Keratinocyte (primary cell): ENCODE data around the gene UBE2F. TPM values are rescaled to one million over a fixed set of nuclear protein-coding genes. Genes with fewer than 3 reads are reported as not detected.
A peak's percentile ranks its signal among the peaks of the same experiment; 100 is the strongest.

Experiments used
- DNase-seq: peaks from one replicate; pipeline ENCODE4 v3.0.0-alpha.2; 2011; ENCODE audit warnings: low read depth, missing footprints, low spot score
- FAIRE-seq: peaks from 2 replicates; lab custom pipeline; 2011; peaks lifted over from hg19 to GRCh38; lab: Jason Lieb, UNC
- H2AFZ ChIP-seq: 2 replicates; pipeline ENCODE4 v1.6.0; 2012; ENCODE audit warnings: low read length, control low read depth, inconsistent platforms; ENCODE audit not compliant: control insufficient read depth
- H3K27ac ChIP-seq: 2 replicates; pipeline ENCODE4 v1.5.1; 2011; ENCODE audit warnings: low read length; ENCODE audit not compliant: control insufficient read depth, insufficient read depth
- H3K27me3 ChIP-seq: 3 replicates; pipeline ENCODE4 v1.6.0; 2011; ENCODE audit warnings: low read length; ENCODE audit not compliant: control insufficient read depth, insufficient read depth; ENCODE audit errors: extremely low read depth
- H3K36me3 ChIP-seq, 2 experiments: 2 replicates in 1 of 2; 3 replicates in 1 of 2; pipeline ENCODE4 v1.5.1; 2011; ENCODE audit warnings: low read length in 2 of 2, mild to moderate bottlenecking in 1 of 2; ENCODE audit not compliant: control insufficient read depth in 2 of 2, insufficient read depth in 2 of 2; ENCODE audit errors: extremely low read depth in 1 of 2
- H3K4me1 ChIP-seq: 3 replicates; pipeline ENCODE4 v1.5.1; 2011; ENCODE audit warnings: low read length; ENCODE audit not compliant: control insufficient read depth, insufficient read depth; ENCODE audit errors: extremely low read depth
- H3K4me2 ChIP-seq: 3 replicates; pipeline ENCODE4 v1.6.0; 2011; ENCODE audit warnings: low read depth, low read length; ENCODE audit not compliant: control insufficient read depth, insufficient read depth; ENCODE audit errors: extremely low read depth
- H3K4me3 ChIP-seq, 3 experiments: fragments of 200-600 bp in 1 of 3; sonication (generic) in 1 of 3; 2 replicates in 2 of 3; 3 replicates in 1 of 3; pipeline ENCODE4 v1.5.1; 2011 to 2016; ENCODE audit warnings: low read length in 3 of 3, mild to moderate bottlenecking in 3 of 3, control low read depth in 2 of 3, inconsistent platforms in 1 of 3, low read depth in 1 of 3, mixed read lengths in 1 of 3, mixed run types in 1 of 3, moderate library complexity in 1 of 3; ENCODE audit not compliant: control insufficient read depth in 2 of 3, insufficient read depth in 2 of 3; ENCODE audit errors: extremely low read depth in 1 of 3
- H3K79me2 ChIP-seq: 2 replicates; pipeline ENCODE4 v1.6.0; 2012; ENCODE audit warnings: low read length; ENCODE audit not compliant: control insufficient read depth, insufficient read depth
- H3K9ac ChIP-seq: 3 replicates; pipeline ENCODE4 v1.6.0; 2011; ENCODE audit warnings: low read length; ENCODE audit not compliant: control insufficient read depth, insufficient read depth; ENCODE audit errors: extremely low read depth
- H3K9me1 ChIP-seq: 3 replicates; pipeline ENCODE4 v1.6.0; 2011; ENCODE audit warnings: low read length; ENCODE audit not compliant: control insufficient read depth, insufficient read depth; ENCODE audit errors: extremely low read depth
- H3K9me3 ChIP-seq: 2 replicates; pipeline ENCODE4 v1.5.1; 2012; ENCODE audit warnings: low read depth, low read length; ENCODE audit not compliant: control insufficient read depth
- H4K20me1 ChIP-seq: 3 replicates; pipeline ENCODE4 v1.6.0; 2011; ENCODE audit warnings: low read length; ENCODE audit not compliant: control insufficient read depth, insufficient read depth; ENCODE audit errors: extremely low read depth
- EZH2 ChIP-seq: IDR thresholded peaks from one replicate; pipeline ENCODE4 v1.6.1; 2012; ENCODE audit warnings: inconsistent platforms, mild to moderate bottlenecking, low read length, moderate library complexity
- dilution Hi-C: fragments of 300-500 bp; cut with MboI; formaldehyde crosslinking; loops from one replicate; pipeline ENCODE4 v1.7.0; 2020; ENCODE audit warnings: low sequenced_read_pairs; ENCODE audit not compliant: extremely low pct_ligation_motif_present
- polyA plus RNA-seq, 5 experiments: library from polyadenylated mRNA; depleted of rRNA in 3 of 5; stranded (reverse) in 3 of 5; stranded (forward) in 1 of 5; unstranded in 1 of 5; fragments of >200 nt; gene quantifications; 1 replicate in 1 of 5; 2 replicates in 3 of 5; 3 replicates in 1 of 5; pipeline versions ENCODE4 v1.2.1 to v1.2.3, GENCODE V29; 2011 to 2012; ENCODE audit warnings: missing spikeins in 2 of 5, low read depth in 1 of 5, low replicate concordance in 1 of 5
- TF ChIP-seq, protein P1 (sequence below), 3 experiments: IDR thresholded peaks in 1 of 3; conservative IDR thresholded peaks in 1 of 3; optimal IDR thresholded peaks in 1 of 3; 2 replicates in 2 of 3; 3 replicates in 1 of 3; pipeline versions ENCODE3 to v1.5.1; 2011; ENCODE audit warnings: low read length in 3 of 3, mild to moderate bottlenecking in 3 of 3, moderate library complexity in 2 of 3, control low read depth in 1 of 3, inconsistent platforms in 1 of 3; ENCODE audit not compliant: insufficient read depth in 2 of 3; ENCODE audit errors: extremely low read depth in 1 of 3

Gene UBE2F
- polyA plus RNA-seq, 1 donor (not counting 4 experiments of a cell fraction or from before 2014, with no cell fraction given) = 95.6 TPM

DNA sequence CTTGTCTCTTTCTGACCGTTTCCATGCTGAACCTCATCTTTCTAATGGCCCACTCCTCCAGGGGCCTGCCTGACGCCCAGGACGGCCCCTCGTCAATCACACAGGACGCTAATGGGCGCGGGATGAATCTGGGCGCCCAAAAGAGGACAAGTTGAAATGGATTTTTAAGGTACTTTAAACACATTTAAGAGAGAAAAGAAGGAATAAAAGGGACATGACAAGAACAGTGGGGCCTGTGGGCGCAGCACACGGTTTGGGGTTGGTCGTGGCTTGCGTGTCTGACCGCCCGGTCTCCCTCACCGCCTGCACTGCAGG is 607 bp upstream of the UBE2F start:
- H3K79me2 ChIP-seq = peaks cover 40% of the 10 kb centered on the region
- peaks cover 7 to 10% of the 10 kb centered on the region in 2 experiments for H3K36me3 ChIP-seq
- FAIRE-seq = no peak
- H3K4me1 ChIP-seq = peaks cover 17% of the 10 kb centered on the region
- H3K4me3 ChIP-seq = peak overlapping the region; percentile 75 to 94 (median 80)
- peaks cover 22% of the 10 kb centered on the region for H4K20me1 ChIP-seq
- no peak for TF ChIP-seq EZH2
- TF ChIP-seq, protein P1, sequence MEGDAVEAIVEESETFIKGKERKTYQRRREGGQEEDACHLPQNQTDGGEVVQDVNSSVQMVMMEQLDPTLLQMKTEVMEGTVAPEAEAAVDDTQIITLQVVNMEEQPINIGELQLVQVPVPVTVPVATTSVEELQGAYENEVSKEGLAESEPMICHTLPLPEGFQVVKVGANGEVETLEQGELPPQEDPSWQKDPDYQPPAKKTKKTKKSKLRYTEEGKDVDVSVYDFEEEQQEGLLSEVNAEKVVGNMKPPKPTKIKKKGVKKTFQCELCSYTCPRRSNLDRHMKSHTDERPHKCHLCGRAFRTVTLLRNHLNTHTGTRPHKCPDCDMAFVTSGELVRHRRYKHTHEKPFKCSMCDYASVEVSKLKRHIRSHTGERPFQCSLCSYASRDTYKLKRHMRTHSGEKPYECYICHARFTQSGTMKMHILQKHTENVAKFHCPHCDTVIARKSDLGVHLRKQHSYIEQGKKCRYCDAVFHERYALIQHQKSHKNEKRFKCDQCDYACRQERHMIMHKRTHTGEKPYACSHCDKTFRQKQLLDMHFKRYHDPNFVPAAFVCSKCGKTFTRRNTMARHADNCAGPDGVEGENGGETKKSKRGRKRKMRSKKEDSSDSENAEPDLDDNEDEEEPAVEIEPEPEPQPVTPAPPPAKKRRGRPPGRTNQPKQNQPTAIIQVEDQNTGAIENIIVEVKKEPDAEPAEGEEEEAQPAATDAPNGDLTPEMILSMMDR (optimal IDR thresholded peaks at IDR 0.05 in 1 of 3, IDR thresholded peaks at IDR 0.05 in 1 of 3, conservative IDR thresholded peaks at IDR 0.05 in 1 of 3; ENCODE audit: extremely low read depth in 1 of 3, insufficient read depth in 2 of 3, low read length in 3 of 3) = no peak
- no peak for DNase-seq
- peaks cover 6% of the 10 kb centered on the region for H3K9me3 ChIP-seq
- peaks cover 7% of the 10 kb centered on the region for H3K9me1 ChIP-seq
- peak overlapping the region; percentile 49 for H3K27ac ChIP-seq
- peak overlapping the region; percentile 87 for H3K4me2 ChIP-seq
- dilution Hi-C loops = no loop called here
- peak overlapping the region; percentile 95 for H2AFZ ChIP-seq
- no peaks in the 10 kb centered on the region for H3K27me3 ChIP-seq
- H3K9ac ChIP-seq = peak overlapping the region; percentile 65

DNA sequence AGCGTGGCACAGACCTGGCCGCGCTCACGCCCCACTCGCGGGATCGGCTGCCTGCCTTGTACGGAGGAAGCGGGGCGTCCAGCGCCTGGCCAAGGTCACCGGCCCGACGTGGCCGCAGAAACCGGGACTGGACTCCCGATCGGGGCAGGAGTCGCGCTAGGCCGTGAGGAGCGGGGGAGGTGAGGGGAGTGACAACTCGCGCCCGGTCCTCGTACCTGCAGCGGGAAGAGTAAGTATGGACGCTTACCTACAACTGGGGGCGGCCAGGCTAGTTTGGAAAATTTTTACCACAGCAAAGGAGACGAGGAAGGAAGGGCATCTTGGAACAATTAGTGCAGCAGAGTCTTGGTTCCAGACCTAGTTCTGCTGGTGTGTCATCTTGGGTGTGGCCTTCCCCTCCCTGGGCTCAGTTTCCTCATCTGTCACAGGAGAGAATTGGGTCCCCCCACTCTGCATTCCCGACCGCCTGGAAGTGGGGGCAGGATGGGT is 693 bp downstream of the UBE2F start:
- TF ChIP-seq EZH2 = no peak
- TF ChIP-seq, protein P1 (optimal IDR thresholded peaks at IDR 0.05 in 1 of 3, IDR thresholded peaks at IDR 0.05 in 1 of 3, conservative IDR thresholded peaks at IDR 0.05 in 1 of 3; ENCODE audit: extremely low read depth in 1 of 3, insufficient read depth in 2 of 3, low read length in 3 of 3) = no peak
- Histone ChIP-seq H3K4me1 (peaks cover 17% of the 10 kb centered on the region), H2AFZ (peak overlapping the region; percentile 44), H3K9me3 (peaks cover 3% of the 10 kb centered on the region), H3K9ac (peak overlapping the region; percentile 79), H3K4me2 (peak overlapping the region; percentile 100), H3K79me2 (peaks cover 51% of the 10 kb centered on the region), H3K4me3 (peak overlapping the region; percentile 92 to 94 (median 92)), H3K27me3 (no peaks in the 10 kb centered on the region), H3K36me3 (peaks cover 7 to 10% of the 10 kb centered on the region in 2 experiments), H3K27ac (peak overlapping the region; percentile 61), H3K9me1 (peaks cover 7% of the 10 kb centered on the region), H4K20me1 (peaks cover 28% of the 10 kb centered on the region)
- dilution Hi-C loops = no loop called here
- DNase-seq (no peak), FAIRE-seq (no peak)
